ENCODE measurements around the gene PCK1.
A peak's percentile ranks its signal among the peaks of the same experiment; 100 is the strongest.

The PCK1 gene

GRCh38 chr20:57559658-57560553 is 1.0 kb upstream of the PCK1 start:
- no peak for DNase-seq (ENCODE audit: low read depth, low spot score)

DNA sequence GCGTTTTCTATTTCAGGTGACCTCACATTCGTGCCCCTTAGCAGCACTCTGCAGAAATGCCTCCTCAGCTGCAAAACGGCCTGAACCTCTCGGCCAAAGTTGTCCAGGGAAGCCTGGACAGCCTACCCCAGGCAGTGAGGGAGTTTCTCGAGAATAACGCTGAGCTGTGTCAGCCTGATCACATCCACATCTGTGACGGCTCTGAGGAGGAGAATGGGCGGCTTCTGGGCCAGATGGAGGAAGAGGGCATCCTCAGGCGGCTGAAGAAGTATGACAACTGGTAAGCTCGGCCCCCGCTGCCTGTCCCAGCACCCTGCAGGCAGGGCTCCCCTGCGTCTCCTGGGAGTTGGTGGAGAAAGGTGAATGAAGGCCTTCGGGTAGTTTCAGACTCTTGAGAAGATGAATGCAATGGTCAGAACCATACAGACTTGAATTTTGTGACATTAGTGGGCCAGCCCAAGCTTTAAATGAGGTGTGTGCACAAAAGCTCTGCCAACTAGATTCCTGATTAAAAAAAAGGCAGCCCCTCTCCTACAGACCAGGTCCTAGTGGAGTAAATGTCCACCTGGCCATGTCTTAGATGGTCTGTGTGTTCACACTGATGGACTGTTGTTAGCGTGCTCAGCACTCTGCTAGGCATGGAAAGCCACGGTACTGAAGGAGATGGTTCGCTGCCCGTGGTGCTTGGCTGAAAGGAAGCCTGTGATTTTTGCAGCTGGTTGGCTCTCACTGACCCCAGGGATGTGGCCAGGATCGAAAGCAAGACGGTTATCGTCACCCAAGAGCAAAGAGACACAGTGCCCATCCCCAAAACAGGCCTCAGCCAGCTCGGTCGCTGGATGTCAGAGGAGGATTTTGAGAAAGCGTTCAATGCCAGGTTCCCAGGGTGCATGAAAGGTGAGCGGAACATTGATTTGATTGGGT is 708 bp downstream of the PCK1 start:
- no peak for DNase-seq (ENCODE audit: low read depth, low spot score)

- no peak for DNase-seq (ENCODE audit: low read depth, low spot score)
Observed at GRCh38 chr20:57562541-57563465, 1.9 kb downstream of the PCK1 start.

DNA sequence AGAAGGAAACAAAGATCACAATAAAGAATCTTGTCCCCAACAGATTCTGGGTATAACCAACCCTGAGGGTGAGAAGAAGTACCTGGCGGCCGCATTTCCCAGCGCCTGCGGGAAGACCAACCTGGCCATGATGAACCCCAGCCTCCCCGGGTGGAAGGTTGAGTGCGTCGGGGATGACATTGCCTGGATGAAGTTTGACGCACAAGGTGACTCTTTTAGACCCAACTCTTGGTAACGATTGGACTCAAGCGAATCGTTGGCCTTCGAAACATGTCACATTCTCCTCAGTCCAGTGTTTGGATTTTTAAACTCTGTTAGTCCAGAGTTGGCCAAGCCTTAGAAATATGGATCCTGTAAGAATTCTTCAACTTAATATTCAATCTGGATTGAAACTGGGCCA is 2.6 kb downstream of the PCK1 start:
- no peak for DNase-seq (ENCODE audit: low read depth, low spot score)

DNA sequence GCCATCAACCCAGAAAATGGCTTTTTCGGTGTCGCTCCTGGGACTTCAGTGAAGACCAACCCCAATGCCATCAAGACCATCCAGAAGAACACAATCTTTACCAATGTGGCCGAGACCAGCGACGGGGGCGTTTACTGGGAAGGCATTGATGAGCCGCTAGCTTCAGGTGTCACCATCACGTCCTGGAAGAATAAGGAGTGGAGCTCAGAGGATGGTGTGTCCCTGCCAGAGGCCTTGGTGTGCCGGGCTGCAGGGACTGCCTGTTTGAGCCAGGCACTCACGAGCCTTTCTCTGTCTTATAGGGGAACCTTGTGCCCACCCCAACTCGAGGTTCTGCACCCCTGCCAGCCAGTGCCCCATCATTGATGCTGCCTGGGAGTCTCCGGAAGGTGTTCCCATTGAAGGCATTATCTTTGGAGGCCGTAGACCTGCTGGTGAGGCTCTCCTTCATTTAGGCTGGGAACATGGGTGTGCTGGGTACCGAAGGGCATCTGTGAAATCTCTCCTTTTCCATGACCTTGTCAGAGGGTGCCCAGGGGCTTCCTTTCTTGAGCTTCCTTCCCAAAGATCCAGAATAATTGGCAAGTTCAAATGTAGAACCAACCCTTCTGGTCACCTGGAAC is 3.4 kb downstream of the PCK1 start:
- no peak for DNase-seq (ENCODE audit: low read depth, low spot score)

- DNase-seq (ENCODE audit: low read depth, low spot score) = no peak
Observed at GRCh38 chr20:57564951-57565642, 4.2 kb downstream of the PCK1 start.

DNA sequence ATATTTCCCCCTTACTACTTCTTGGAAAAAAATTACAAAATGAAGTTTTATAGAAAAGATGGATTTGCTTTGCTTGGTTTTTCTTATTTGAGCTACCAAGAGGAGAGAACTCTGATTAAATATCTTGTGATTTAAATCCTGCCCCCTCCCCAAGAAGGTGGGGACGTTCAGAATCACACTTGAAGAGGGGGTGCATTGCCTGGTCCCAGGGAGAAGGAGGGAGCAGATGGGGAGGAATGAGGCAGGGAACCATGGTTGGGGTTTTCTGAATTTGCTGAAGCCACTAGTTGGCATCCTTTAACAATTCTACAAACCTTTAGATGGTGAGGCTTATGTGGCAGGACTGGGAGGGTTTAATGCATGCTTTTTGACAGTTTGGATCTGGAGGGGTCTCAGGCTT is 5.5 kb downstream of the PCK1 start:
- no peak for DNase-seq (ENCODE audit: low read depth, low spot score)

DNA sequence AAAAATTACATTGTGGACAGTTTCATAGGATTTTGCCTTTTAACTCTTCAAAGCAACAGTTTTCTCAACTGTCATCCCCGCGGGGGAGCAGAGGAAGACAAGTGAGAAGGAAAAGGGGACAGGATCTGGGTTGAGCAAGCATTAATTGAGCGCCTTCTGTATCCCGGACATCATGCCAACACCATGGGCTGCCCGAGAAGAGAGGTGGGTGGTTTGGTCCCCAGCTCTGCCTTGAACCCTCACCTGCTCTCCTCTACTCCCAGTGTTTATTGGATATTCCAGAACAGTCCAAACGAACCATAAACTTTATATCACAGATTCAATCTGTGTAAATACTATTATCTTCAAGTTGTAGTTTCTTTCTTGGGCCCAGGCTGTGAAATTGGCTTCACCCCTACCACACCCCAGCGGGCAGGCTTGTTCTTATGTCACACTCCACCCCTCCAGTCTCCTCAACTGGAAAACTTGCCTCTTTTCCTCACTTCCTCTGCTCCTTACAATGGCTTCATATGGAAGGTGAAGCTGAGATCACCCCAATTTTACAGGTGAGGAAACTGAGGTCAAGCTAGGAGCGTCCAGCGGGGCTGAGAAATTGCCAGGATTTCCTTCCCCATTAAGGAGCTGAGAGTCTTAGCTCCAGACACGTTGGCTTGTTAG is 6.0 kb downstream of the PCK1 start:
- DNase-seq (ENCODE audit: low read depth, low spot score) = no peak

DNA sequence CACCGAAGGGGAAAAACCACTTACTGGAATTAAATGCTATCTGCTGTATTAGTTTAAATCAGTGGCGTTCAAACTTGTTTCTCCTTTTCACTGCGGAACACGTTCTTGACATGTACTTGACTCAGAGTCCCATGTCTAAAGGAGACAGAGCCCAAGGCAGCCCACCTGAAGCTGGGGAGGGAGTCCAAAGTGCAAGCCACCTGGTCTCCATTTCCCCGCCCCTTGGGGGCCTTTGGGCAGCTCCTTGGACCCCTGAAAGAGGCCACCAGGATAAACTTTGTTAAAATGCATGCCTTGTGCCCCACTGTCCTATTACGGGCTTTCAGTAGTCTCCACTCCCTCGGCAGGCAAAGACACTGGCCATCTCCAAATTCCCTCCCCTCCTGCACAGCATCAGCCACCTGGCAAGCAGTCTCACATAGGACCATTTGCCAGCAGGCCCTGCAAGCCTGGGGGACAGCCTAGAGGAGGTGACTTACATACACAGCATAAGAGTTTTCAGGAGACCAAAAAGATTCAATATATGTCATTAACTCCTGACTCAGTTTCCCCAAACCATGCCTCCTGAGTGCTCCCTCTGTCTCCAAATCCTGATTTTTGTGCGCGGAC is 6.7 kb downstream of the PCK1 start:
- no peak for DNase-seq (ENCODE audit: low read depth, low spot score)

DNA sequence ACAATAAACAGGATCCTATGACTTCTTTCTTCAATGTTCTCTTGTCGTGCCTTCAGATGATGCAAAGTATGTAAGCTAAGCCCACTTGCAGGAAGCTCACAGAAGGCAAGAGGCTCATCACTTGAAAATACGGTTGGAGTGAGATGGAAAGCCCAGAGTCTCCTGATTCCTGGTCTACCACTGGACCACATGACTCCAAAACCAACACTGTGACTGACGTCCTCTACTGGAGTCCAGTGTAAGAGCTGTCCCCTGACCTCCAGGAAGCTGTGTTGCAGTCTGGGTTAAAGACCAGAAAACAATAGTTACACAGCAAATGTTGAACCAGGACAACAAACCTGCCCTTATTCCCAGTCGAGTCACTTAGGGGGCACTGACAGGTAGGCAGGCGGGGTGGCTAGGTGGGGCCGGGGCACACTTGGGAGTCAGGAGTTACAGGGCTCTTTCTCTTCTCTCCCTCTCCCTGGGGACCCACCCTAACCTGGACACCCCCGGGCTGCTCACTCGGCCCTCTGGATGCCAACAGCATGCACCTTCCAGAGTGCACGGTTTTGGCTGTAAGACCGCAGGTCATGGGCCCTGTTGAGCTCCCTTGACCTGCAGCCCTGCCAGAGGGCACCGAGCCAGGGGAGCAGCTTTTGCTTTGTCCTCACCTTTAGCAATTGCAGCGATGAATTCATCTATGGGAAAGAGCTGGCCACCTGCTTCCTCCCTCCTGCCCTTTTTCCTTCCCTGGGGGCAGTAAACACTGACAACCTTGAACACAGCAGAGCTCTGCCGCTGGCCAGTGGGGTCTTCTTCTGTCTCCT is 7.4 kb downstream of the PCK1 start:
- no peak for DNase-seq (ENCODE audit: low read depth, low spot score)

- DNase-seq (ENCODE audit: low read depth, low spot score) = no peak
Observed at GRCh38 chr20:57568960-57569359, 8.1 kb downstream of the PCK1 start.

DNA sequence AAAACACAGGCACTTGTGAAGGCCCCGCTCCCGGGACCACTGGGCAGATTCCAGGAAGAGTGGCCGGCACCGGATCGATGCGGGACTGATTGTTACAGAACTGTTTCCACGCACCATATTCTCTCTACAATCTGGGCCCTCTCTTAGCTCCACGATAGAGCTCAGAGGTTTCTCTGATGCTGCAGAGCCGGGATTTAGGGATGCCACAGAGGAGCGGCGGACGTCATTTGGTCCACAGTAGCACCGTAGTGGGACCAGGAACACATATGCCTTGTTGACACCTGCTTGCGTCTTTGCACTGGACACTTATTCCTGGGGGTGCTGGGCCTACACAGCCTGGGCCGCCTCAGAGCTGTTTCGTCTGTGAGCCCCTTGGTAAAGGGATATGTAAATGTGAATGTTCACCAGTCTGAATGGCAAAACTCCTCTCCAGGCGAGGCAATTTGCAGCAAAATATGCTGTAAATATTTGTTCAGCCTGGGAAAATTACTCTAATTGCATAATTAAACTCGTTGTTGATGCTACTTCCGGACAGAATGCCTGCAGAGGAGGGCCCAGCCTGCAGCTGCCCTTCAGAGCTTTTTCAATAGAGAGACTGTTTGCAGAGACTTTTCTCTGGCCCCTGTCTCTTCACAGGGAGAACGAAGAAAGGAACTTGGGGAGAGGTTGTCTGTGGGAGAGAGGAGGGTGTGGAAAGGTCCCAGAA is 9.4 kb downstream of the PCK1 start:
- DNase-seq (ENCODE audit: low read depth, low spot score) = no peak

GRCh38 chr20:57570920-57571319 is 10.0 kb downstream of the PCK1 start:
- no peak for DNase-seq (ENCODE audit: low read depth, low spot score)

- no peak for DNase-seq (ENCODE audit: low read depth, low spot score)
Observed at GRCh38 chr20:57571782-57572416, 11.0 kb downstream of the PCK1 start.

GRCh38 chr20:57573242-57573641 is 12.3 kb downstream of the PCK1 start:
- no peak for DNase-seq (ENCODE audit: low read depth, low spot score)

GRCh38 chr20:57573894-57574293 is 13.0 kb downstream of the PCK1 start:
- peak; percentile 28 for DNase-seq (ENCODE audit: low read depth, low spot score)

- DNase-seq (ENCODE audit: low read depth, low spot score) = no peak
Observed at GRCh38 chr20:57574954-57575353, 14.0 kb downstream of the PCK1 start.

- no peak for DNase-seq (ENCODE audit: low read depth, low spot score)
Observed at GRCh38 chr20:57576002-57576401, 15.1 kb downstream of the PCK1 start.

Measured in iPS DF 19.7 (cell line).